Left ventricle myocardium superior (tissue), 1 donor: ENCODE results near the gene PLEKHJ1. TPM values are rescaled to one million over a fixed set of nuclear protein-coding genes. Genes with fewer than 3 reads are reported as not detected.

ENCODE experiments used
- ATAC-seq: fragments of 200-7000 bp; cut with Tn5 transposase; one replicate; pipeline ENCODE4 v1.9.1; 2020; ENCODE audit warnings: mild to moderate bottlenecking, moderate library complexity
- DNase-seq: peaks from one replicate; pipeline ENCODE4 v3.0.0-alpha.2; 2020
- intact Hi-C: fragments of 100-400 bp; cut with micrococcal nuclease; formaldehyde crosslinking; loops from one replicate; pipeline ENCODE4 v1.11.0; 2022
- microRNA-seq: library from miRNA; unstranded; fragments of <30 nt; microRNA quantifications from one replicate; pipeline ENCODE4 v1.2.0, GENCODE V29; 2020; ENCODE audit warnings: borderline number of aligned reads
- total RNA-seq: library from RNA; stranded (reverse); fragmentation: NEBNext Ultra II Directional; extraction: Animal tissue kit (Norgen Biotek cat#: 25700); gene quantifications from one replicate; pipeline ENCODE4 v1.2.1, GENCODE V29; 2021
- donor health status: DM: no; HTN: yes; CAD: no; lungs with severe emphysema.

The PLEKHJ1 gene
- total RNA-seq, 1 donor from 2014 or later, result 60.7 TPM

DNA sequence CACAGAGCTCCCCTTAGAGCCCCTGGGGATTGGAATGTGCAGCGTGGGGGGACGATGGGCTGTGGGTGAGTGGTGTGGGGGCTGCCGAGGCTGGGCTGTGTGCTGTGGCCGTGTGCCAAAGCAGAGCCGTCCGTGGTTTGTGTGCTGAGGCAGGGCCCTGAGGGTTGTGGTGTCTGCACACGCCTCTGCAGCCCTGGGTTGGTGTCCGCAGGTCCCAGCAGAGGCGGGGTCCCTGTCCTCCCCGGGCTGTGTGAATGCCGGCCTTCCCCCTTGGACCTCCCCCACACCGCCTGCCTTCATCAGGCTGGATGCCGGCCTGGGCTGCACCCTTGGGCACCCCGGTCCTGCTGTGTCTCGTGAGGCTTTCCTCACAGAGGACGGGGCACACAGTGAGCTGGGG, 46.2 kb downstream of the PLEKHJ1 start:
- ATAC-seq, result no peak
- intact Hi-C loops, result no loop called here

DNA sequence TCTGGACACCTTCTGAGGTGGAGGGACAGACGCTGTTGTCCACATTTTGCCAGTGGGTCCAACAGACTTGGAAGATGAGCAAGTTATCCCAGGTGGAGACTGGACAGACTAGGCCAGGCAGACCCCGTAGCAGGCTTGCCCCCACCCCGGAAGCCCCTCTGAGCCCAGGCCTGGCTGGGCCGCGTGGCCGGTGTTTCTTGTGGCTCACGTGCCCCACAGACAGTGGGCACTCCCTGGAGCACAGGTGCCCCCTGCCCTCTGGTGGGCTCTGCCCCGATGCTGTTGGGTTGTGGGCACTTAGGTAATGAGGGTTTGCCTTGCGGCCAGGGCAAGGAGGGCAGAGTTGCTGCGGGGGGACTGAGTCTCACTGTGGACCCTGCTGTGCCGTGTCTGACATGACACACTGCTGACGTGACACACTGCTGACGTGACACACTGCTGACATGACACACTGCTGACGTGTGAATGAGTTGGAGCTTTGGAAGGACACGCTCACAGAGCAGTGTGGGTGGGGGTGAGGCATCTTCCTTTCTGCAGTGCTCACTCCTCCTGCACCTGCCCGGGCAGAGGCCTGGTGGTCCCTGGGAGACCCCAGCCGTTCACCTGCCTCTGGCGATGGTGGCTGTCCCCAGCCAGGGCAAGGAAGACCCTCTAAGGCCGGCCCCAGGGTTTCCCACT, 47.3 kb downstream of the PLEKHJ1 start:
- DNase-seq, result no peak
- no peak for ATAC-seq
- intact Hi-C loops, result no loop called here

More for the DNA sequence above, 46.2 kb downstream of the PLEKHJ1 start:
- DNase-seq, result no peak

DNA sequence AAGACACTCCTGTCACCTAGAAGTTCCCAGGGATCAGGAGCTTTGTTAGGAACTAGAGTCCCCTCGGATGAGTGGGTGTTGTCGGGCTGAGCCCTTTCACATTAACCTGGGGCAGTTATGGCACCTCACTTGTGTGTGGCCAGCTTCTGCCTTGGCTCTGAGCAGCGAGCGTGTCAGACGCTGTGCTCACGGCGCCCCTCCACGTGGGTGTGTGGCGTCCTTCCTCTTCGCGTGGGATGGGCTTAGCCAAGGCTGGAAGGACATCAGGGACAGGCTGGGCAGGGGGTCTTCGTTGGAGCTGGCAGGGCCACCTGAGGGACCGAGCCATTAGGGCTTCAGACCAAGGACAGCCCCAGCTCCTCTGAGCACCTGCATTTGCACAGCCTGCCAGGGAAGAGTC, 49.0 kb downstream of the PLEKHJ1 start:
- ATAC-seq, result no peak
- intact Hi-C loops, result no loop called here
- no peak for DNase-seq

DNA sequence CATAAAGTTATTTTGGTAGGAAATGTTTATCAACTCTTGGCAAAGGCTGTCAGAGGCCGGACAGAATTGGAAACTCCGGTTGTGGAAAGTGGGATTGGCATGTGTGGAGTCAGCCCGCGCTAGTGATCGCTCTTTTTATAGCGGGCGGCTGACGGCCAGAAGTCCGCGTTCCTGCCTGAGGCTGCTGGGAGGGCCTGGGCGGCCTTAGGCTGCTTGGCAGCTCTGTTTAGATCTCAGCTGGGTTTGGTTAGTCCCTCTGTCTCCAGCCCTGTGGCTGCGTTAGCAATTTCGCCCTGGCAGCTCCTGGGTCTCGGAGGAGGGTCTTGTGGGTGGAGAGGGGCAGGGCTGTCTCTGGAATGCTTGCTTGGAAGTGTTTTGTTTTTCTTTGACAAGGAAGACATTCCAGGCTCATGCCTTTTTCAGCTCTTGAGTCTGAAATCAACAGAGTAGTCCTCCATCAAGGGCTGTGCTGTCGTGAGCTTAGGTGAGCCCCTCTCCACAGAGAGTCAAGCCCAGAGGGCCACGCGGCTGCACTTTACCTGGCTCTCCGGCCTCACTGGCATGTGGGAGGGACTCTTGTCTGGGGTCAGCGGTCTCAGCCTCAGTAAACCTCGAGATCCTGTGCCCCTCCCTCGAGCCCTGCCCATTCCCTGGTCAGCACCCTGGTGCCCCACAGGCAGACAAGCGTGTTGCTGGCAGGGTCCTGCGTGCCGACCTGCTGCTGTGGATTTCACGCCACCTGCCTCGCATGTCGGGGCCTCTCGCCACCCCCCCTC, 49.9 kb downstream of the PLEKHJ1 start:
- intact Hi-C loops, result no loop called here
- ATAC-seq, result peak; percentile 92
- peak; percentile 93 for DNase-seq

DNA sequence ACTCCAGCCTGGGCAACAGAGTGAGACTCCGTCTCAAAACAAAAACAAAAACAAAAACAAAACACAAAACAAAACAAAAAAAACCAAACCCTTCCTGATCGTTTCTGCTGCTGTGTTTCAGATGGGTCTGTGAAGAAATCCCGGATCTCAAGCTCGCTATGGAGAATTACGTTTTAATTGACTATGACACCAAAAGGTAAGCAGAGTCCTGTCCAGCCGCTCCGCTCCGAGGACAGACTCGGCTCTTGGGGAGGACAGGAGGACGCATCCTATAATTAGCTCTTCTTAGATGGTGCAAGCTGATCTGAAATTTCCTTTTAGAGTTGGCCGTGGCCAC, 50.4 kb downstream of the PLEKHJ1 start:
- ATAC-seq, result no peak
- intact Hi-C loops, result no loop called here
- DNase-seq, result no peak

DNA sequence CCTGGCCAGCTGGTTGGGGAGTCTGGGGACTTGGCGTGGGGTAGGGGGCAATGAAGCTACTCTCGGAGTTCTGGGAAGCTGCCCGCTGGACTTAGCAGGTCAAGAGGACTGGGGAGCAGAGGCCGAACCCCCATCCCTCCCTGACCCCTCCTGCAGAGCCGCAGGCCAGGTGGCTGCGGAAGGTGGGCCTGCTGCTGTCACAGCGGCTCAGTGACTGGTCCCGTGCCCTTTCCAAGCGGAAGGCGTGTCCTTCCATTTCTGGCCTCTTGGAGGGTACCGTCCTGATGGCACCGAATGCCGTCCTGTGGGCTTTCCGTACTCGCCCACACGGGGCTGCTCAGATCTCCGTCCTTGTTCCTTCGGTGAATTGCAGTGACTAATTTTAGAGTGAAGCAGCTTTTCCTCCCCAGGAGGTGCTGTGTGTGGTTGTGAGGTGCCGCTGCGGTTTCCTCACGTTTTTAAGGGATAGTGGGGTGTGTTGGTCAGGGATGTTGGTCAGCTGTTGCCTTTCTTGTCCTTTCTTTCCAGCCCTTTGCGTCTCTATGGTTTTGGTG, 51.6 kb downstream of the PLEKHJ1 start:
- intact Hi-C loops, result no loop called here
- no peak for DNase-seq
- ATAC-seq, result peak; percentile 3

Small RNA genes within 50 kb of the gene (microRNA-seq; reads per million reads assigned to microRNA genes)
- gene MIR1227 (not detected), gene MIR4321 (not detected)

Other genes with a start within 250 kb of the PLEKHJ1 start
- 65.6 TPM for gene BTBD2, start 220.6 kb downstream of the PLEKHJ1 start, total RNA-seq
- gene MKNK2, start 185.1 kb downstream of the PLEKHJ1 start, total RNA-seq, result 272 TPM
- gene MOB3A, start 140.0 kb downstream of the PLEKHJ1 start, total RNA-seq, result 17.5 TPM
- 1.9 TPM for gene IZUMO4, start 139.4 kb downstream of the PLEKHJ1 start, total RNA-seq
- gene AP3D1, start 84.8 kb downstream of the PLEKHJ1 start, total RNA-seq, result 78.2 TPM
- 11.9 TPM for gene DOT1L, start 72.4 kb downstream of the PLEKHJ1 start, total RNA-seq
- 31.4 TPM for gene SF3A2, start 495 bp upstream of the PLEKHJ1 start, total RNA-seq
- 1.6 TPM for gene AMH, start 13.0 kb upstream of the PLEKHJ1 start, total RNA-seq
- gene JSRP1, start 20.1 kb upstream of the PLEKHJ1 start, total RNA-seq, result not detected
- gene PEAK3, start 45.8 kb upstream of the PLEKHJ1 start, total RNA-seq, result 0.87 TPM
- not detected for gene LINGO3, start 71.8 kb upstream of the PLEKHJ1 start, total RNA-seq
- gene LSM7, start 92.3 kb upstream of the PLEKHJ1 start, total RNA-seq, result 43.8 TPM
- 25.9 TPM for gene SPPL2B, start 92.4 kb upstream of the PLEKHJ1 start, total RNA-seq
- gene TMPRSS9, start 123.9 kb upstream of the PLEKHJ1 start, total RNA-seq, result not detected
- 84.1 TPM for gene TIMM13, start 191.3 kb upstream of the PLEKHJ1 start, total RNA-seq
- gene LMNB2, start 220.6 kb upstream of the PLEKHJ1 start, total RNA-seq, result 17.7 TPM
- gene GADD45B, start 239.8 kb upstream of the PLEKHJ1 start, total RNA-seq, result 42.3 TPM